A549 treated with RU486 at 1 μM for 4 hours (cell line): Measurements from ENCODE around the gene SLC9A7. TPM values are rescaled to one million over a fixed set of nuclear protein-coding genes. Genes with fewer than 3 reads are reported as not detected.

Experiments used
- total RNA-seq: library from RNA; stranded (reverse); fragments of 200-300 nt; extraction: Qiagen RNA extraction; gene quantifications from 5 replicates; pipeline ENCODE4 v1.2.3, GENCODE V29; 2022; ENCODE audit warnings: low read depth

Gene SLC9A7
- 8.0 to 12.4 TPM (median 11.5 TPM) in 5 replicates for total RNA-seq

DNA sequence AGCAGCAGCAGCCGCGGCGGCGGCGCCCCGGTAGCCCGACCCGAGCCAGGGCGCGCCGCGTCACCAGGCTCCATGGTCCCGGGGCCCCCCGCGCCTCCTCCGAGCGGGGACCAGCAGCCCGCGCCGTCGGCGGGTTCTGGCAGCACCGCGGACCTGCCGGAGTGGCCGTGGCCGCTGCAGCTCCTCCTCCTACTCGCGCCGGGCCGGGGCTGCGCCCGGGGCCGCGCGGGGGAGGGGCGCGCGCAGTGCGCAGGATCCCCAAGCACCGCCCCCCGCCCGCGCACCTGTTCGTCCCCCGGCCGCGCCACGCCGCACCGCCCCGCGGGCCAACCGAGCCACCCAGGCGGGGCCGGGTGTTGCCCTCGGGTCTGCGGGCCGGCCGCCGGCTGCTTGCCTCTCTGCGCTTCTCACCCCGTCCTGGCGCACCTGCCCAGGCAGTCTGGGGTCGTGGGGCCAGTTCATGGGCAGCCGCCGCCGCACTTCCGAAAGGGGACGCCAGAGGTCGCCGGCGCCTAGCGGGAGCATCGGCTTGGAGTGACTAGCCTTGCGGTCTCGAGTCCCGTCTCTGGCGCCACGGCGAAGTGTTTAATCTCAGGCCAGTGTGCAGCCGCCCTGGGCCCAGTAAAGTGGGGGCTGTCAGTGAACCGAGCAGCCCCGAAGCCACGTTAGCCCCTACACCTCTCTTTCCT, at the start of gene SLC9A7:
TSS of gene SLC9A7 (minus strand) at position 163 of the 689 bp plus-strand sequence. CDS start at position 74, 89 bp downstream.

DNA sequence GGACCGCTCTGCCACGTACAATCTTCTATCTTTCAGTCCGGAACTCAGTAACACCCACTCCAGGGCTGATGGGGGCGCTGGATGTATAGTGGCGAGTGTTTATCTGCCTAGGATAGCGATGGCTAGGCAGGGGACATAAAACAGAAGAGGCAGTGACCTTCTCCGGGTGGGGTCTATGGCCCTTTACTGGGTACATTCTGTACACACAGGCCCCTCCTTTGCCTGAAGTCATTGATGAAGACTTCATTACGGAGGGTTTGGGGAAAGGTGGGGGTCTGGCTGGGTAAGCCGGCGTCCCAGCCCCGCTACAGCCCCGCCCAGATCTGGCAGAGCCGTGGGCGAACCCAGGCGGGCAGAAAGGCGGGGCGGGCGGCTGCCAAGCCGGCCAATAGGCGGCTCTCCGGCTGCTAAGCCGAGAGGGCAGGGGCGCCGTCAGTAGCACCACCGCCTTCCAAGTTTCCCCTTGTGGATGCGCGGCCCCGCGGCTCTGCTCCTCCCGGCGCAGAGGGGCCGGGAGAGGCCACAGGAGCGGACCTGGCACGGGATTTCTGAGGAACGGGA, 185.5 kb downstream of the SLC9A7 start, which contains the start of gene CHST7:
TSS of gene CHST7 (plus strand) at position 435 of the 561 bp plus-strand sequence. CDS start 167 bp downstream, outside the sequence.

Other genes with a start within 250 kb of the SLC9A7 start
- 1.9 to 4.2 TPM (median 2.8 TPM) in 5 replicates for gene ZNF674, start 213.7 kb downstream of the SLC9A7 start, total RNA-seq
- 12.6 to 21.9 TPM (median 20.7 TPM) in 5 replicates for gene CHST7, start 185.4 kb downstream of the SLC9A7 start, total RNA-seq
- 5.7 to 13.5 TPM (median 11.5 TPM) in 5 replicates for gene RP2, start 77.9 kb upstream of the SLC9A7 start, total RNA-seq
- 10.0 to 14.8 TPM (median 12.7 TPM) in 5 replicates for gene JADE3, start 153.3 kb upstream of the SLC9A7 start, total RNA-seq